B cell (primary cell): ENCODE results near the gene NCOA1. TPM values are rescaled to one million over a fixed set of nuclear protein-coding genes. Genes with fewer than 3 reads are reported as not detected.

Source experiments
- ATAC-seq: fragments of 200-7000 bp; cut with Tn5 transposase; one replicate; pipeline ENCODE4 v1.10.0; 2021; ENCODE audit warnings: low read depth, mild to moderate bottlenecking, moderate number of reproducible peaks, moderate library complexity
- CTCF ChIA-PET: fragments of 350-600 bp; sonication (Branson Sonifier 250); formaldehyde crosslinking; loops from one replicate; lab custom pipeline; 2021; ENCODE audit warnings: antibody characterized with exemption, inconsistent platforms; lab: Charles Lee
- POLR2A ChIA-PET: fragments of 350-600 bp; sonication (Branson Sonifier 250); formaldehyde crosslinking; loops from one replicate; lab custom pipeline; 2021; ENCODE audit warnings: antibody characterized with exemption; lab: Charles Lee
- DNase-seq: peaks from one replicate; pipeline ENCODE4 v3.0.0; 2013
- H2AFZ ChIP-seq: 2 replicates; pipeline ENCODE4 v1.6.1; 2012; ENCODE audit warnings: mild to moderate bottlenecking, low read depth, low read length; ENCODE audit not compliant: insufficient read depth, poor library complexity, severe bottlenecking
- H3K27ac ChIP-seq, 2 donors: 1 replicate in 1 of 2; 2 replicates in 1 of 2; pipeline ENCODE4 v1.5.1; 2012 to 2013; ENCODE audit warnings: low read length in 2 of 2, mild to moderate bottlenecking in 2 of 2, moderate library complexity in 1 of 2
- H3K27me3 ChIP-seq, 4 experiments: fragments of 200-600 bp in 1 of 4; sonication (generic) in 1 of 4; replicated peaks in 1 of 4; 1 replicate in 2 of 4; 2 replicates in 2 of 4; pipeline versions ENCODE4 v1.6.1 to v1.7.0; 2013 to 2016; ENCODE audit warnings: low read length in 3 of 4, mild to moderate bottlenecking in 2 of 4, mixed read lengths in 1 of 4, moderate library complexity in 1 of 4; ENCODE audit not compliant: insufficient read depth in 4 of 4, control insufficient read depth in 3 of 4; ENCODE audit errors: control extremely low read depth in 1 of 4
- H3K36me3 ChIP-seq, 2 experiments: replicated peaks in 1 of 2; 1 replicate in 1 of 2; 2 replicates in 1 of 2; pipeline versions ENCODE4 v1.6.1 to v1.7.1; 2013; ENCODE audit warnings: low read length in 1 of 2; ENCODE audit not compliant: insufficient read depth in 2 of 2, control insufficient read depth in 1 of 2; ENCODE audit errors: control extremely low read depth in 1 of 2, extremely low read depth in 1 of 2
- H3K4me1 ChIP-seq, 2 donors: fragments of 200-600 bp in 1 of 2; sonication (generic) in 1 of 2; 1 replicate in 1 of 2; 2 replicates in 1 of 2; pipeline versions ENCODE4 v1.5.1 to v1.6.1; 2013 to 2017; ENCODE audit warnings: low read length in 2 of 2; ENCODE audit not compliant: control insufficient read depth in 2 of 2, insufficient read depth in 2 of 2
- H3K4me2 ChIP-seq: replicated peaks from 2 replicates; pipeline ENCODE3; 2012; ENCODE audit warnings: mild to moderate bottlenecking, low read depth, low read length; ENCODE audit not compliant: poor library complexity, severe bottlenecking
- H3K4me3 ChIP-seq, 5 experiments: fragments of 200-600 bp in 1 of 5; sonication (generic) in 1 of 5; 1 replicate in 3 of 5; 2 replicates in 2 of 5; pipeline versions ENCODE4 v1.5.1 to v1.7.0; 2011 to 2016; ENCODE audit warnings: low read length in 4 of 5, mild to moderate bottlenecking in 4 of 5, low read depth in 2 of 5, control low read depth in 1 of 5, moderate library complexity in 1 of 5; ENCODE audit not compliant: insufficient read depth in 1 of 5; ENCODE audit errors: control extremely low read depth in 1 of 5, extremely low read depth in 1 of 5
- H3K79me2 ChIP-seq: fragments of 200-600 bp; sonication (generic); one replicate; pipeline ENCODE4 v1.6.0; 2016; ENCODE audit warnings: low read length; ENCODE audit not compliant: control insufficient read depth, insufficient read depth
- H3K9ac ChIP-seq: fragments of 200-600 bp; sonication (generic); 2 replicates; pipeline ENCODE4 v1.6.1; 2017; ENCODE audit warnings: mild to moderate bottlenecking, low read length, moderate library complexity
- H3K9me3 ChIP-seq, 3 donors: one replicate each; pipeline versions ENCODE4 v1.6.1 to v1.7.1; 2013; ENCODE audit warnings: low read length in 2 of 3; ENCODE audit not compliant: control insufficient read depth in 2 of 3, insufficient read depth in 1 of 3; ENCODE audit errors: control extremely low read depth in 1 of 3
- H4K20me1 ChIP-seq: 2 replicates; pipeline ENCODE4 v1.6.0; 2012; ENCODE audit warnings: mild to moderate bottlenecking, low read length; ENCODE audit not compliant: insufficient read depth, control insufficient read depth, poor library complexity, severe bottlenecking
- H3K27ac Mint-ChIP-seq: one replicate; pipeline ENCODE4 v1.8.0; 2021; ENCODE audit warnings: mixed read lengths
- H3K27me3 Mint-ChIP-seq: one replicate; pipeline ENCODE4 v1.8.0; 2021; ENCODE audit warnings: mixed read lengths
- H3K4me1 Mint-ChIP-seq: one replicate; pipeline ENCODE4 v1.8.0; 2021; ENCODE audit warnings: mixed read lengths
- H3K4me3 Mint-ChIP-seq: one replicate; pipeline ENCODE4 v1.8.0; 2021; ENCODE audit warnings: mixed read lengths
- H3K9me3 Mint-ChIP-seq: one replicate; pipeline ENCODE4 v1.8.0; 2022; ENCODE audit warnings: mixed read lengths; ENCODE audit not compliant: insufficient read depth
- EZH2 ChIP-seq: IDR thresholded peaks from 2 replicates; pipeline ENCODE4 v1.6.1; 2012; ENCODE audit warnings: borderline replicate concordance, low read depth, mild to moderate bottlenecking, moderate library complexity, low read length; ENCODE audit not compliant: insufficient read depth, poor library complexity, severe bottlenecking
- WGBS: methylation state at CpG from one replicate; pipeline ENCODE4 v1.1.5; 2013; ENCODE audit warnings: missing lambda C conversion rate; ENCODE audit not compliant: insufficient coverage; 5-methylcytosine and 5-hydroxymethylcytosine counted together
- intact Hi-C: fragments of 100-400 bp; cut with micrococcal nuclease; formaldehyde crosslinking; loops from one replicate; pipeline ENCODE4 v1.10.0; 2022
- polyA plus RNA-seq: library from polyadenylated mRNA; depleted of rRNA; stranded (reverse); fragments of >200 nt; gene quantifications from 2 replicates; pipeline ENCODE4 v1.2.3, GENCODE V29; 2012
- total RNA-seq, 2 donors: library from RNA; stranded (reverse); fragments of 120-200 nt in 1 of 2; gene quantifications; 1 replicate in 1 of 2; 2 replicates in 1 of 2; pipeline versions ENCODE4 v1.2.3 to v1.2.4, GENCODE V29; 2013 to 2022
- TF ChIP-seq, protein P1 (sequence below): fragments of 200-600 bp; IDR thresholded peaks from one replicate; pipeline ENCODE4 v1.8.0; 2022; ENCODE audit warnings: antibody characterized with exemption, mild to moderate bottlenecking

Gene NCOA1
- total and polyA plus RNA-seq, 2 donors (not counting 1 experiment from before 2014, with no cell fraction given): 11.6 to 49.1 TPM

DNA sequence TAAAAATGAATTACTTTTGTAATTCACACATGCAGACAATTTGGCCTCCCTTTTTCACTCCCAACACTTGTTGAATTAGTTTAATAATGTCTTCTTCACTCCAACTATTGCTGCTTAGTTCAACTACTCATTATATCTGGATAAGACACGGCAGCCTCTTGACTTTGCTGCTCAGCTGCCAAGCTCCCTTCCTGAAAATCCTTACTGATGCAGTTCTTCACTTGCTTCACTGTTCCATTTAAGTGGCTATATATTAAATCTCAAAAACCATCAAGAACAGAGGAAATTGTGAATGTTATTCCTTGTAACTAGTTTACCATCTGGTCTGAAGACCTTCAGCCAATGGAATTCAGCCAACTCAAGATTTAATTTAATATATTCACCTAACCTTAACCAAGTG lies 127.1 kb downstream of the NCOA1 start:
- WGBS: no CpG with 5 or more reads among the region's 1 CpG
- no peak overlapping the region for H3K4me3 Mint-ChIP-seq
- no peak for TF ChIP-seq EZH2
- TF ChIP-seq, protein P1, sequence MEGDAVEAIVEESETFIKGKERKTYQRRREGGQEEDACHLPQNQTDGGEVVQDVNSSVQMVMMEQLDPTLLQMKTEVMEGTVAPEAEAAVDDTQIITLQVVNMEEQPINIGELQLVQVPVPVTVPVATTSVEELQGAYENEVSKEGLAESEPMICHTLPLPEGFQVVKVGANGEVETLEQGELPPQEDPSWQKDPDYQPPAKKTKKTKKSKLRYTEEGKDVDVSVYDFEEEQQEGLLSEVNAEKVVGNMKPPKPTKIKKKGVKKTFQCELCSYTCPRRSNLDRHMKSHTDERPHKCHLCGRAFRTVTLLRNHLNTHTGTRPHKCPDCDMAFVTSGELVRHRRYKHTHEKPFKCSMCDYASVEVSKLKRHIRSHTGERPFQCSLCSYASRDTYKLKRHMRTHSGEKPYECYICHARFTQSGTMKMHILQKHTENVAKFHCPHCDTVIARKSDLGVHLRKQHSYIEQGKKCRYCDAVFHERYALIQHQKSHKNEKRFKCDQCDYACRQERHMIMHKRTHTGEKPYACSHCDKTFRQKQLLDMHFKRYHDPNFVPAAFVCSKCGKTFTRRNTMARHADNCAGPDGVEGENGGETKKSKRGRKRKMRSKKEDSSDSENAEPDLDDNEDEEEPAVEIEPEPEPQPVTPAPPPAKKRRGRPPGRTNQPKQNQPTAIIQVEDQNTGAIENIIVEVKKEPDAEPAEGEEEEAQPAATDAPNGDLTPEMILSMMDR: no peak

DNA sequence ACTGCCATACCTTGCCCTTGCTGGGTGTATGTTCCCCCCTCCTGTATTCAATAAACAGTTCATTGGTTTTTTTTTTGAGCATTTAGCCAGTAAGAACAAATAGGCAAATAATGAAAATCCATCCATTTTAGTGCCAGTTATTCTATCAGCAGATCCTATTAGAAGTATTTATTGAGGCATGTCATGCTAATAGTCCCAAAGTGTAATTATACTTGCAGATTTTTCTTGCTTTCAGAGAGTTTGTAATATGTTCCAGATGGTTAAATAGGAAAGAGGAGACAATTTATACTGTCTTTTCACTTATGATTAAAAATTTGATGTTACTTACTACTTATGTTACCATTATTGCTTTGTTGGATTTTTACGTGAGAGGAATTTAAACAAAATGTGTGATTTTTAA lies 127.6 kb downstream of the NCOA1 start:
- TF ChIP-seq, protein P1: no peak
- no peak for TF ChIP-seq EZH2
- intact Hi-C loops: no loop called here
- POLR2A ChIA-PET: no interaction called here
- Histone ChIP-seq H3K4me3 (no peak overlapping the region), H3K4me2 (no peak overlapping the region), H3K27me3 (no peaks in the 10 kb centered on the region), H3K9ac (no peak overlapping the region), H3K36me3 (no peaks in the 10 kb centered on the region), H3K79me2 (peaks cover 35% of the 10 kb centered on the region), H2AFZ (no peak overlapping the region), H4K20me1 (peaks cover 15% of the 10 kb centered on the region), H3K4me1 (no peaks in the 10 kb centered on the region), H3K9me3 (no peaks in the 10 kb centered on the region), H3K27ac (no peak overlapping the region)
- DNase-seq (no peak), ATAC-seq (no peak)
- Mint-ChIP-seq H3K4me3 (no peak overlapping the region), H3K27ac (no peak overlapping the region), H3K9me3 (no peaks in the 10 kb centered on the region), H3K4me1 (peaks cover 4% of the 10 kb centered on the region), H3K27me3 (no peaks in the 10 kb centered on the region)
- WGBS: no CpG with 5 or more reads among the region's 1 CpG
- CTCF ChIA-PET: no interaction called here

More for the DNA sequence above, 127.1 kb downstream of the NCOA1 start:
- H3K9ac ChIP-seq: no peak overlapping the region
- intact Hi-C loops: no loop called here
- peaks cover 14% of the 10 kb centered on the region for H4K20me1 ChIP-seq
- ATAC-seq: no peak
- H3K79me2 ChIP-seq: peaks cover 40% of the 10 kb centered on the region
- H3K4me1 ChIP-seq: peaks cover 0 to 5% of the 10 kb centered on the region in 2 donors
- H3K9me3 Mint-ChIP-seq: no peaks in the 10 kb centered on the region
- H3K27me3 Mint-ChIP-seq: no peaks in the 10 kb centered on the region
- no peak overlapping the region for H2AFZ ChIP-seq
- no peak for DNase-seq
- no peak overlapping the region for H3K27ac ChIP-seq
- ChIA-PET CTCF (no interaction called here), POLR2A (no interaction called here)
- H3K27ac Mint-ChIP-seq: no peak overlapping the region
- no peak overlapping the region for H3K4me2 ChIP-seq
- H3K4me3 ChIP-seq: no peak overlapping the region
- peaks cover 10% of the 10 kb centered on the region for H3K4me1 Mint-ChIP-seq
- H3K27me3 ChIP-seq: no peaks in the 10 kb centered on the region
- no peaks in the 10 kb centered on the region for H3K9me3 ChIP-seq
- no peaks in the 10 kb centered on the region for H3K36me3 ChIP-seq
